Astrocyte (in vitro differentiated cells and primary cell): ENCODE data around the gene SNX11.

Experiments
- CTCF ChIP-seq: IDR thresholded peaks from 2 replicates; pipeline ENCODE4 v1.5.1; 2011; ENCODE audit warnings: low read depth, mild to moderate bottlenecking, inconsistent platforms, low read length, moderate library complexity; ENCODE audit not compliant: insufficient read depth
- EZH2 ChIP-seq: IDR thresholded peaks from 2 replicates; pipeline ENCODE4 v1.6.1; 2012; ENCODE audit warnings: mild to moderate bottlenecking, low read length, inconsistent platforms; ENCODE audit not compliant: insufficient read depth

DNA sequence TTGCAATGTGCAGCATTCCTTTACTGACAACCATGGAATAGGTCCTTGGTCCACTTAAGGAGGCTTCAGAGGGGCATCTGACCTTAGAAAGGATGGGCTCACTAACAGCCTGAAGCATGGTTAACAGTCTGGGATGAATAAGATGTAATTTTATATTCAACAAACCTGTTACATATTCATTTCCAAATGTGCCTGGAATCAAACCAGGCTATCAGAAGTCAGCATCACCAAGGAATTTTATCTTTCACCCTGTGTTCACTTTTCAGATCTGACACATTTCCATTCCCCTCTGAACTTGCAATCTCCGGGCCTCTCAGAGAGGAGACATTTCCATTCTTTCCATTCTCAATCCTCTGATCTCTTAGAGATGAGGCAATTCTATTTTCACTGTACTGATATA lies 62.4 kb downstream of the SNX11 start:
- no peak for TF ChIP-seq CTCF
- no peak for TF ChIP-seq EZH2
